NCI-H460 (cell line): Measurements from ENCODE around the gene REM1. TPM values are rescaled to one million over a fixed set of nuclear protein-coding genes. Genes with fewer than 3 reads are reported as not detected.
"Not testable (repeated sequence)": the region's sequence is repeated elsewhere in the genome, so short reads cannot be mapped to it uniquely, and the experiment has no call there.

Source experiments
- DNase-seq: peaks from one replicate; pipeline ENCODE4 v3.0.0-alpha.2; 2016; ENCODE audit warnings: low read depth; ENCODE audit errors: extremely low read depth
- polyA plus RNA-seq: library from polyadenylated mRNA; depleted of rRNA; stranded (reverse); fragments of >200 nt; gene quantifications from 2 replicates; pipeline ENCODE4 v1.2.3, GENCODE V29; 2014; cell fraction: nucleus; rRNA removed
- total RNA-seq: library from RNA; depleted of rRNA; stranded (reverse); fragments of >200 nt; shearing (Covaris generic); gene quantifications from 2 replicates; pipeline ENCODE4 v1.2.3, GENCODE V29; 2014; rRNA removed

The REM1 gene
- not detected in 2 replicates for total RNA-seq
- not detected in 2 replicates for polyA plus RNA-seq

- no peak for DNase-seq
Measured at GRCh38 chr20:31474758-31475427, at the start of gene REM1, which contains the start of gene DEFB124. Gene REM1 (plus strand): TSS chr20:31475288. CDS start chr20:31476446, 1,158 bp downstream. Gene DEFB124 (minus strand): TSS chr20:31475127. CDS start chr20:31473013, 2,114 bp downstream.

GRCh38 chr20:31425797-31426196, 49.3 kb upstream of the REM1 start:
- DNase-seq, result no peak

- DNase-seq, result not testable (repeated sequence)
Measured at GRCh38 chr20:31426891-31427551, 48.1 kb upstream of the REM1 start.

- not testable (repeated sequence) for DNase-seq
Measured at GRCh38 chr20:31427576-31427975, 47.5 kb upstream of the REM1 start.

- DNase-seq, result no peak
Measured at GRCh38 chr20:31430568-31431115, 44.4 kb upstream of the REM1 start.

- no peak for DNase-seq
Measured at GRCh38 chr20:31440012-31440659, 35.0 kb upstream of the REM1 start, which contains the start of gene DEFB123. Gene DEFB123 (plus strand): TSS chr20:31440632. CDS start chr20:31440699, 67 bp downstream.

- DNase-seq, result no peak
Measured at GRCh38 chr20:31446084-31446819, 28.8 kb upstream of the REM1 start.

- no peak for DNase-seq
Measured at GRCh38 chr20:31449511-31450414, 25.3 kb upstream of the REM1 start.

- no peak for DNase-seq
Measured at GRCh38 chr20:31452575-31452974, 22.5 kb upstream of the REM1 start.

- no peak for DNase-seq
Measured at GRCh38 chr20:31454361-31454760, 20.7 kb upstream of the REM1 start.

- DNase-seq, result not testable (repeated sequence)
Measured at GRCh38 chr20:31470946-31471345, 4.1 kb upstream of the REM1 start.

- DNase-seq, result no peak
Measured at GRCh38 chr20:31472395-31473330, 2.4 kb upstream of the REM1 start.

- no peak for DNase-seq
Measured at GRCh38 chr20:31473331-31474096, 1.6 kb upstream of the REM1 start.

GRCh38 chr20:31474097-31474436, 1.0 kb upstream of the REM1 start:
- no peak for DNase-seq

GRCh38 chr20:31475472-31476293, 595 bp downstream of the REM1 start:
- DNase-seq, result no peak

GRCh38 chr20:31476294-31476585, 1.2 kb downstream of the REM1 start:
- DNase-seq, result no peak

- no peak for DNase-seq
Measured at GRCh38 chr20:31476643-31477215, 1.6 kb downstream of the REM1 start.
